Spleen (tissue), 11 donors: ENCODE measurements around the gene MED9. TPM values are rescaled to one million over a fixed set of nuclear protein-coding genes. Genes with fewer than 3 reads are reported as not detected.

ENCODE experiments used
- DNase-seq: peaks from one replicate; pipeline ENCODE4 v3.0.0-alpha.2; 2020
- H3K27ac ChIP-seq, 8 donors: fragments of 200-600 bp; sonication (generic) in 7 of 8; 1 replicate in 4 of 8; 2 replicates in 4 of 8; pipeline versions ENCODE4 v1.5.0 to v1.8.0; 2016 to 2021; ENCODE audit warnings: inconsistent platforms in 4 of 8, mild to moderate bottlenecking in 4 of 8, moderate library complexity in 1 of 8
- H3K27me3 ChIP-seq, 7 donors: fragments of 200-600 bp; sonication (generic) in 6 of 7; replicated peaks in 1 of 7; 1 replicate in 4 of 7; 2 replicates in 3 of 7; pipeline versions ENCODE4 v1.5.0 to v1.8.0; 2016 to 2021; ENCODE audit warnings: inconsistent platforms in 3 of 7, mild to moderate bottlenecking in 1 of 7
- H3K36me3 ChIP-seq, 6 donors: fragments of 200-600 bp; sonication (generic) in 5 of 6; 1 replicate in 4 of 6; 2 replicates in 2 of 6; pipeline versions ENCODE4 v1.5.0 to v1.8.0; 2016 to 2021; ENCODE audit warnings: inconsistent platforms in 2 of 6
- H3K4me1 ChIP-seq, 6 donors: fragments of 200-600 bp; sonication (generic) in 5 of 6; 1 replicate in 3 of 6; 2 replicates in 3 of 6; pipeline versions ENCODE4 v1.5.0 to v1.8.0; 2016 to 2021; ENCODE audit warnings: inconsistent platforms in 3 of 6
- H3K4me3 ChIP-seq, 8 donors: fragments of 200-600 bp; sonication (generic) in 7 of 8; 1 replicate in 4 of 8; 2 replicates in 4 of 8; pipeline versions ENCODE4 v1.5.0 to v1.8.0; 2016 to 2021; ENCODE audit warnings: inconsistent platforms in 4 of 8, mild to moderate bottlenecking in 4 of 8, moderate library complexity in 2 of 8
- H3K9me3 ChIP-seq, 8 donors: fragments of 200-600 bp; sonication (generic) in 7 of 8; 1 replicate in 4 of 8; 2 replicates in 4 of 8; pipeline versions ENCODE4 v1.5.0 to v1.8.0; 2016 to 2021; ENCODE audit warnings: inconsistent platforms in 4 of 8
- POLR2A ChIP-seq, 3 donors: fragments of 450-650 bp; IDR thresholded peaks; one replicate each; pipeline ENCODE4 v1.5.1; 2017; ENCODE audit warnings: antibody characterized with exemption in 3 of 3, mild to moderate bottlenecking in 1 of 3
- POLR2AphosphoS5 ChIP-seq, 3 donors: sonication (generic); formaldehyde crosslinking; IDR thresholded peaks; one replicate each; pipeline ENCODE4 v1.5.1; 2017; ENCODE audit warnings: antibody characterized with exemption in 3 of 3
- whole genome bisulfite sequencing, 5 donors: extraction: QIAGEN DNeasy Blood & Tissue Kit in 3 of 5; methylation state at CpG; one replicate each; pipeline versions ENCODE4 v1.1.5 to v1.1.7; 2013 to 2018; 5-methylcytosine and 5-hydroxymethylcytosine counted together
- intact Hi-C: fragments of 100-400 bp; cut with DNase I; formaldehyde crosslinking; loops from one replicate; pipeline ENCODE4 v1.15.0; 2023; ENCODE audit warnings: low total_unique reads
- polyA plus RNA-seq, 3 donors: library from polyadenylated mRNA; stranded (reverse); fragments of 200-250 nt; gene quantifications; one replicate each; pipeline ENCODE4 v1.2.1, GENCODE V29; 2013
- small RNA-seq, 4 donors: library from RNA; depleted of rRNA; stranded (forward); fragments of <200 nt; gene quantifications; one replicate each; pipeline ENCODE3, GENCODE V24; 2016
- total RNA-seq, 7 donors: library from RNA; depleted of rRNA in 3 of 7; stranded (reverse); fragments of >200 nt in 3 of 7; fragmentation: NEBNext Ultra II Directional in 4 of 7; extraction: Animal tissue kit (Norgen Biotek cat#: 25700) in 4 of 7; gene quantifications; one replicate each; pipeline versions ENCODE4 v1.1.0 to v1.2.1, GENCODE V29; 2016 to 2021
- TF ChIP-seq, protein P1 (sequence below), 11 experiments: fragments of 200-600 bp in 7 of 11; fragments of 450-650 bp in 4 of 11; sonication (generic) in 4 of 11; IDR thresholded peaks in 8 of 11; conservative IDR thresholded peaks in 3 of 11; 1 replicate in 7 of 11; 2 replicates in 4 of 11; pipeline versions ENCODE4 v1.4.0 to v1.8.0; 2016 to 2021; ENCODE audit warnings: antibody characterized with exemption in 11 of 11, inconsistent platforms in 4 of 11, mild to moderate bottlenecking in 1 of 11
- donor health status: healthy with polysubstance abuse.
- donor health status: DM: no; HTN: no; CAD: no; lungs with moderate emphysema.
- donor health status: DM: no; HTN: no; CAD: no.
- donor health status: Bipolar disorder and iron deficiency.
- donor health status: healthy.
- donor health status: DM: no; HTN: no; CAD: no.
- donor health status: DM: yes; HTN: yes; CAD: no.

The MED9 gene
- total and polyA plus RNA-seq, 10 donors = 8.5 to 19.2 (median 14.1) TPM

DNA sequence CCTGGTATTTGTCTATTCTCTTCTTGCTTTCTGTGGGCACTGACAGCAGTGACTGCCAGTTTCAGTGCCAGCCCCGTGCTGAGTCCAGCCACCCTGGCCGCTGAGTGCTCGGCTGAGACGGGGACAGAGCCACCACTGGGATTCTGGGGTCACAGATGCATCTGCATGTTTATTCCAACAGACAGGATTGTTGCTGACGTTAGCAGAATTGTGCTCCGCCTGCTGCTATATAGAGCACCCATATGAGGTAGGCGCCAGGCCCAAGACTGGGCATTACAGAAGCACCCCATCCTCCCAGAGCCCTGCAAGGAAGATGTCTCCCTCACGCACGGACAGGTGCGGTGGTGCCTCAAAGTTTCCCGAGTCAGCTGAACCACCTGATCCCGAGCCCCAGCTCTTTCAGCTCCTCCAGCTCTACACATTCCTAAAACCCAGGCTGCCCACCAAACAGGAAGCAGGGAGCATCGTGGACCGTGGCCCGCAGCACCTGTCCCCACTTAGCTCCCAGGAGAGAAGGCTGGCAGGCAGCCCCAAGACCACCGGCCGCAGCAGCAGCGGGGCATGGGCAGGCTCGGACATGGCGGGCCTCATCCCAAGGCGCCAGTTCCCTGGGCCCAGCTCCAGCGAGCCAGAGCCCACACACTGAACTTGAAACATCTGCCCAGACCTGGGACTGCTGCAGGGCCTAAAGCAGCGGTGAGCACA, 64.3 kb downstream of the MED9 start:
- Histone ChIP-seq H3K36me3 (no peaks in the 10 kb centered on the region), H3K27me3 (no peaks in the 10 kb centered on the region), H3K4me1 (no peaks in the 10 kb centered on the region), H3K27ac (no peak overlapping the region), H3K9me3 (no peaks in the 10 kb centered on the region), H3K4me3 (no peak overlapping the region)
- 86 to 93% (median 90%) methylated on average over 4 to 23 of the region's 23 CpGs for WGBS, 5 donors
- DNase-seq = no peak
- intact Hi-C loops = no loop called here
- TF ChIP-seq POLR2A (IDR thresholded peaks at IDR 0.05) (no peak), POLR2AphosphoS5 (IDR thresholded peaks at IDR 0.05) (no peak)
- TF ChIP-seq, protein P1, sequence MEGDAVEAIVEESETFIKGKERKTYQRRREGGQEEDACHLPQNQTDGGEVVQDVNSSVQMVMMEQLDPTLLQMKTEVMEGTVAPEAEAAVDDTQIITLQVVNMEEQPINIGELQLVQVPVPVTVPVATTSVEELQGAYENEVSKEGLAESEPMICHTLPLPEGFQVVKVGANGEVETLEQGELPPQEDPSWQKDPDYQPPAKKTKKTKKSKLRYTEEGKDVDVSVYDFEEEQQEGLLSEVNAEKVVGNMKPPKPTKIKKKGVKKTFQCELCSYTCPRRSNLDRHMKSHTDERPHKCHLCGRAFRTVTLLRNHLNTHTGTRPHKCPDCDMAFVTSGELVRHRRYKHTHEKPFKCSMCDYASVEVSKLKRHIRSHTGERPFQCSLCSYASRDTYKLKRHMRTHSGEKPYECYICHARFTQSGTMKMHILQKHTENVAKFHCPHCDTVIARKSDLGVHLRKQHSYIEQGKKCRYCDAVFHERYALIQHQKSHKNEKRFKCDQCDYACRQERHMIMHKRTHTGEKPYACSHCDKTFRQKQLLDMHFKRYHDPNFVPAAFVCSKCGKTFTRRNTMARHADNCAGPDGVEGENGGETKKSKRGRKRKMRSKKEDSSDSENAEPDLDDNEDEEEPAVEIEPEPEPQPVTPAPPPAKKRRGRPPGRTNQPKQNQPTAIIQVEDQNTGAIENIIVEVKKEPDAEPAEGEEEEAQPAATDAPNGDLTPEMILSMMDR (IDR thresholded peaks at IDR 0.05 in 8 of 11, conservative IDR thresholded peaks at IDR 0.05 in 3 of 11) = no peak

DNA sequence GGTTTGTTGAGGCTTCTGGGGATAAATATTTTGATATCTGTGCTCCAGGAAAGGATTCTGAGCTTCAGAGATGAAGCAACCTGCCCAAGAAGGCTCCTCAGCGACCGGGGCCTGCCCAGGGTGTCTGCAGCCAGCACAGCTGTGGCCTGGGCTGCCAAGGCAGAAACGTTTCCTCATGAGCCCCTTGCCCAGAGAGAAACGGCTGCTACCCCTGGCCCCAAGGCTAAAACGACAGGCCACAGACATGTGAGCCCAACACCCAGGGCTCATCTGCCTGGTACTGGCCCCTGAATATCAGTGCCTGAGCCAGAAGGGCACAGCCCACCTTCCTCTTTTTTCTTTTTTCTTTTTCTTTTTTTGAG, 64.8 kb downstream of the MED9 start:
- WGBS, 5 donors = 68 to 84% (median 76%) methylated on average over 5 of the region's 5 CpGs
- Histone ChIP-seq H3K4me1 (no peaks in the 10 kb centered on the region), H3K36me3 (no peaks in the 10 kb centered on the region), H3K27ac (no peak overlapping the region), H3K9me3 (no peaks in the 10 kb centered on the region), H3K27me3 (no peaks in the 10 kb centered on the region), H3K4me3 (no peak overlapping the region)
- TF ChIP-seq, protein P1 (IDR thresholded peaks at IDR 0.05 in 8 of 11, conservative IDR thresholded peaks at IDR 0.05 in 3 of 11) = no peak
- TF ChIP-seq POLR2A (IDR thresholded peaks at IDR 0.05) (no peak), POLR2AphosphoS5 (IDR thresholded peaks at IDR 0.05) (no peak)
- DNase-seq = no peak
- intact Hi-C loops = no loop called here

Small RNAs within 50 kb of the gene (small RNA-seq; reads per million reads assigned to genes)
- gene RF00019 = 0 reads per million in 4 donors

Other genes with a start within 250 kb of the MED9 start
- 10 to 100 TPM; 53.9 to 91.6 (median 81.5) TPM for gene FLCN, start 239.8 kb upstream of the MED9 start, total RNA-seq
- gene FLCN, start 239.8 kb upstream of the MED9 start, polyA plus RNA-seq = 10 to 100 TPM in 1 of 3 donors, 1 to 10 TPM in 2; 9.1 to 34.1 (median 9.9) TPM
- gene COPS3, start 195.8 kb upstream of the MED9 start, total RNA-seq = 10 to 100 TPM; 36.5 to 58.9 (median 47.5) TPM
- gene COPS3, start 195.8 kb upstream of the MED9 start, polyA plus RNA-seq = 10 to 100 TPM; 29.9 to 39.1 (median 39.1) TPM
- 1 to 10 TPM; 1.9 to 3.6 (median 2.8) TPM for gene NT5M, start 173.6 kb upstream of the MED9 start, total RNA-seq
- gene NT5M, start 173.6 kb upstream of the MED9 start, polyA plus RNA-seq = 1 to 10 TPM; 1.2 to 2.6 (median 2.1) TPM
- 10 to 100 TPM in 5 of 7 donors, 1 to 10 TPM in 2; 6.6 to 52.3 (median 13.1) TPM for gene RASD1, start 19.4 kb downstream of the MED9 start, total RNA-seq
- 1 to 10 TPM; 2.9 to 7.9 (median 3.3) TPM for gene RASD1, start 19.4 kb downstream of the MED9 start, polyA plus RNA-seq
- gene PEMT, start 114.7 kb downstream of the MED9 start, total RNA-seq = 10 to 100 TPM in 5 of 7 donors, 1 to 10 TPM in 2; 8.9 to 16.4 (median 14.3) TPM
- gene PEMT, start 114.7 kb downstream of the MED9 start, polyA plus RNA-seq = 10 to 100 TPM; 11.6 to 21.3 (median 18.9) TPM
- gene RAI1, start 204.5 kb downstream of the MED9 start, total RNA-seq = 10 to 100 TPM; 28.9 to 61.9 (median 40.3) TPM
- 10 to 100 TPM in 1 of 3 donors, 1 to 10 TPM in 2; 5.4 to 19.7 (median 6.1) TPM for gene RAI1, start 204.5 kb downstream of the MED9 start, polyA plus RNA-seq